Thyroid gland (tissue), 4 donors: ENCODE results near the gene SAMD14.

Experiments used
- POLR2A ChIP-seq, 2 donors: fragments of 450-650 bp; IDR thresholded peaks; one replicate each; pipeline ENCODE4 v1.6.1; 2017; ENCODE audit warnings: antibody characterized with exemption in 2 of 2, mild to moderate bottlenecking in 2 of 2, moderate library complexity in 1 of 2
- TF ChIP-seq, protein P1 (sequence below), 6 experiments: fragments of 200-600 bp in 3 of 6; fragments of 450-650 bp in 3 of 6; sonication (generic) in 3 of 6; IDR thresholded peaks; one replicate each; pipeline ENCODE4 v1.5.1; 2016 to 2019; ENCODE audit warnings: antibody characterized with exemption in 6 of 6, mild to moderate bottlenecking in 2 of 6, inconsistent platforms in 1 of 6, moderate library complexity in 1 of 6

DNA sequence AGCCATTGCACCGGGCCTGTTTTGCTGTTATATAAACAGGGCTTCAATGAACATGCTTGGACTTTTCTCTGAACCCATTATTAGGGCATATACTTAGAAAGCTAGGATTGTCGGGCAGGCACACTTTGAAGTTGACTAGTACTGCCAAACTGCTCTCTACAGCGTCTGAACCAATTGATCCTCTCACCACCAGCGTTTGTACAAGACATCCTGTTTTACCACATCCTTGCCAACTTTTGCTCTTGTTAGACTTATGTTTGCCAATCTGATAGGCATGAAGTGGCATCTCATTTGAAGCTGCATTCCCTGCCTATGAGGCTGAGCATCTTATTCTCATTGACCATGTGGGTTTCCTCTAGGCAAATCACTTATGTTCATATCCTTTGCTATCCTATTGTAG is 27.9 kb upstream of the SAMD14 start:
- TF ChIP-seq POLR2A (IDR thresholded peaks at IDR 0.05), result no peak
- TF ChIP-seq, protein P1, sequence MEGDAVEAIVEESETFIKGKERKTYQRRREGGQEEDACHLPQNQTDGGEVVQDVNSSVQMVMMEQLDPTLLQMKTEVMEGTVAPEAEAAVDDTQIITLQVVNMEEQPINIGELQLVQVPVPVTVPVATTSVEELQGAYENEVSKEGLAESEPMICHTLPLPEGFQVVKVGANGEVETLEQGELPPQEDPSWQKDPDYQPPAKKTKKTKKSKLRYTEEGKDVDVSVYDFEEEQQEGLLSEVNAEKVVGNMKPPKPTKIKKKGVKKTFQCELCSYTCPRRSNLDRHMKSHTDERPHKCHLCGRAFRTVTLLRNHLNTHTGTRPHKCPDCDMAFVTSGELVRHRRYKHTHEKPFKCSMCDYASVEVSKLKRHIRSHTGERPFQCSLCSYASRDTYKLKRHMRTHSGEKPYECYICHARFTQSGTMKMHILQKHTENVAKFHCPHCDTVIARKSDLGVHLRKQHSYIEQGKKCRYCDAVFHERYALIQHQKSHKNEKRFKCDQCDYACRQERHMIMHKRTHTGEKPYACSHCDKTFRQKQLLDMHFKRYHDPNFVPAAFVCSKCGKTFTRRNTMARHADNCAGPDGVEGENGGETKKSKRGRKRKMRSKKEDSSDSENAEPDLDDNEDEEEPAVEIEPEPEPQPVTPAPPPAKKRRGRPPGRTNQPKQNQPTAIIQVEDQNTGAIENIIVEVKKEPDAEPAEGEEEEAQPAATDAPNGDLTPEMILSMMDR (IDR thresholded peaks at IDR 0.05), result no peak
